GM21526 (cell line): ENCODE results near the gene IFT81.
"Not testable (repeated sequence)": the region's sequence is repeated elsewhere in the genome, so short reads cannot be mapped to it uniquely, and the experiment has no call there.

ENCODE experiments used
- ATAC-seq: cut with Tn5 transposase; IDR thresholded peaks from one replicate; pipeline ENCODE4 v1.9.1; 2021; ENCODE audit warnings: moderate library complexity; ENCODE audit not compliant: unreplicated experiment, low FRiP score

Gene IFT81

DNA sequence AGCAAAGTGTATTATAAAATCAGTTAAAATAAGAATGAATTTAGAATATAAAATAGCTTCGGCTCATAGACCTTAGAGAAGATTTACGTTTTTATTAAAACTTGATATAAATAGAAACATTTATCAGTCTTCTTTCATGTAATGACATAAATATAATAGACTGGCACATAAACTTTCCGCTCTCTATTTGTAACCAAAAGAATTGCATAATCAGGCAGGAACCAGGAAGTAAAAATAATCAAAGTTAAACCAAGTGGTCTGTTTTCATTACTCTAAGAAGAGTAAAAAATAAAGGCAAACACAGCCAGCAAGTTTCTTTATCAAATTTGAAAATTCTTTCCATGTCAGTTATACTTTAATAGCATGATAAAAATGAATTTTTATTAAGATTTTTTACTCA is 110.6 kb downstream of the IFT81 start:
- no peak for ATAC-seq

DNA sequence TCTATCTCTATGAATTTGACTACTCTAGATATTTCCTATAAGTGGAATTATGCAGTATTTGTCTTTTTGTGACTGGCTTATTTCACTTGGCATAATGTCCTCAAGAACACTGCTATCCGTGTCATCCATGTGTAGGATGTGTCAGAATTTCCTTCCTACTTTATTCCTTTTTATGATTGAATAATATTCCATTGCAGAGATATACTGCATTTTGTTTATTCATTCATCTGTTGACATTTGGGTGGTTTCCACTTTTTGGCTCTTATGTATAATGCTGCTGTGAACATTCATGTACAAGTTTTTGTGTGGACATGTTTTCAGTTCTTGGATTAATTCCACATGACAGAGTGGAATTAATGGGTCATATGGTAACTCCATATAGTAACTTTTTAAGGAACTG is 111.2 kb downstream of the IFT81 start:
- no peak for ATAC-seq

DNA sequence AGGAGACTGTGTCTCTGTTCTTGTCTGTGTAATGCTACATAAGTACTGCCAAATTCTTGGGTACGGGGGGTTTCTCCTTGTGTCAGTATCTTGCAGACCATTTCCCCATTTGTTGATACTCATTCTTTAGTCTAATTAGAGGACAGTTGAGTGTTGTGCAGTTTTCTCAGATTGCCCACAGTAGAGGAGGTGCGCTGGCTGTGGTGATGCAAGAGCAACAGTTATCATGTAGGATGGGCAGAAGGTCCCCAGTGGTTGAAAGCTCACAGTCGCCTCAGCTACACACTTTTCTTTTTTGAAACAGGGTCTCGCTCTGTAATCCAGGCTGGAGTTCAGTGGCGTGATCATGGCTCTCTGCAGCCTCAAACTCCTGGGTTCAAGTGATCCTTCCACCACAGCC is 119.1 kb downstream of the IFT81 start:
- no peak for ATAC-seq

DNA sequence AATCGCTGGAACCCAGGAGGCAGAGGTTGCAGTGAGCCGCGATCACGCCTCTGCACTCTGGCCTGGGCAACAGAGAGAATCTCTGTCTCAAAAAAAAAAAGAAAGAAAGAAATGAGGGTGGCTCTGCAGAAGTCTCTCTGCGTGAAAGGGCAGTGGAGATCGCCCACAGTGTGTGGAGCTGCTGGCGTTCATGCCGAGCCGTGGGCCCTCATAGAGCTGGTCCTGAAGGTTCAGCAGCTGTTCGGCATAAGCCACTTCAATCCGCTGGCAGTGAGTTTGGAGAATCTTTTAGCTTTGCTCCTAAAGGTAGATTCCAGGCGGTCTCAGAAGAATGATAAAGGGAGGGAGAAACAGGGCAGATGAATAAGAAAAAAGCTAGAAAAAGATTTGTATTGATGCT is 120.2 kb downstream of the IFT81 start:
- ATAC-seq = no peak

DNA sequence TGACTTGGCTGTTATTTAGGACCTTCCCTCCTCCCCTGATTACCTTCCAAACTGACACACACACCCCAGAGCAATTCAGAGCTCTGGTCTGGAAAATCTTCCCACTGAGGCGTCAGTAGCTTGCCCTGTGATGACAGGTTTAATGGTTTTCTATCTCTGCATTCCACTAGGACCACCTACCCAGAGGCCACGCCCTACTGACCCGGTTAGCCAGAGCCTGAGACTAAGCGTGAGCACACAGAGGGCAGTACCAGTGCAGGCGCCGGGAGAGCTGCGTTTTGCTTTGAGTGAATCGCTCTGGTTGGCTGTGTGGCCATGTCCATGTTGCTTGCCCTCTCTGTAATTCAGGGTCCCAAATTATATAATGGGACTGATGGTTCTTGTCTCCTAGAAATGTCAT is 120.7 kb downstream of the IFT81 start:
- ATAC-seq = no peak

DNA sequence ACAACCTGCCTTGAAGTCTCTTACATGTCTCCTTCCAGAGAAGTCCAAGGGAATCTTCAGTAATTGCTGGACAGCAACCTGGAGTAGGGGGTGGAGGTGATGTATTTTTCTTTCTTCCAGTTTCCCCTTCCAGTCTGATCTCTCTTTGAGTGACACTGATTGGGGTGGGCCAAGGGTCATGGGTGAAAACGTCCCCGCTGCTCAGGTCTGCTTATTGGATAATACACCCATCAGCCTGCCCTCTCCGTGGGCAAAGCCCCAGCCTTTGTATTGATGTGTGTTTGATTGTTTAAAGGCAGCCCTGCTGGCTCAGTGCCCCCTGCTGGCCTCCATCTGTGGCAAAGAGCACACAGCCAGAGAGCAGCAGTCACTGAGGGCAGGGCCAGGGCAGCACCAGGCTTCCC is 121.2 kb downstream of the IFT81 start:
- ATAC-seq = no peak

DNA sequence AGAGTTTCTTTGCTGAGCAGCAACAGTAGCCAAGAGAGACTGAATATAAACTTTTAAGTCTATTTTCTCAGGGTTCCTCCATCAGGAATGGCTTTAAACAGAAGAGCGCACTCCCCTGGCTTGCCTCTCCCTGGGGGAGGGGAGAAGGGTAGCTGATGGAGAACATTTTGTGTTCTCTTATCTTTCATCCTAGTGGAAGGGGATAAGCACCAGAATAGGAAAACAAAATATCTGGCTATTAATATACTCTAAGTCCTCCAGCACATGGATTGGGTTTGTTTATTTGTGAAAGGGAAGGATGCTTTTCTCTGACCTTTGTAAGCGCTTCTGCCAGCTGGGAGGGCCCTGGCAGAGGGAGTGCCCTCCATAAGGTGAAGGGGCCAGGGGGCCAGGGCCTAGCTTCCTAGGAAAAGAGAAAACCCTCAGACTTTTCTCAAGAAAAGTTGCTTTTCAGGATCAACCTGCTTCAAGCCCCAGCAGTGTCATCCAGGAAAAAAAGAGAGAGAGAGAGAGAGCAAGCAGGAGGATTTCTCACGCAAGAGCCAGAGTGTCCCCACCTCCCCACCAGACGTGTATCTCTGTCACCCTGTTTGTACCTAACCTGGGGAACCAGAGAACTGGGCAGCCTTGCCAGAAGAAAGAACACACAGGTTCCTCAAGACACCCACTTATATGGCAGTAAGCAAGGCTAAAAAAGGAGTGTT is 122.6 kb downstream of the IFT81 start:
- ATAC-seq = no peak

DNA sequence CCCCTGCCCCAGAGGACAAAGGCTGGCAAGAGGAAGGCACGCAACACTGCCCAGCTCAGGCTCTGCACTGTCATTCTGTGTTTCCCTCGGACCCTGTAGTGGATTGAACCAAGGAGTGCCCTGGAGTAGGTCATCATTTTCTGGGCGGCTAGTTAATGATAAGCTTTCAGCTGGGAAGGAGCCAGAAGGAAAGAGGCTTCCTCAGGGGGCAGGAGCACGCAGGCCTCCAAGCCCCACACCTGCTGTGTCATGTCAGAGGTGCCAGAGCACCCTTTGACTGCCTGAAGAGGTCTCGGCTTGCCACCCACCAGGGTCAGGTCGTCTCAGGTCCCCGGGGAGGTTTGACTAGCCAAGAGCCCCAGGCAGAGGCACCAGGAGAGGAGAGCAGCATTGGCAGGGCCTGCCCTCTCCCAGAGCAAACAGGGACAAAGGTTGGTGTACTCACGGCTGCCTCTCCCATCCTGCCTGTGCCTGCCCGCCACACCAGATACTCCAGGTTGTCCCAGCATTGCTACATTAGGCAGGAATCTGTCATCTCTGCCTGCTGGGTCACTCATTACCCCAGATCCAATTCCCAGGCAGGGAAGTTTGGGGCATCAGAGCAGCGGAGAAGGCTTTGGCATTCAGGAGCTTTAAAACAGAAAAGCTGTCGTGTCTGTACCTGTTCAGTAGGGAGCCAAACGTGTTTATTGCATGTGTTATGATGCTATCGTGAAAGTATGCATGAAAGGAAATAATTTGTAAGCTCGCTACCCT is 123.4 kb downstream of the IFT81 start:
- no peak for ATAC-seq

DNA sequence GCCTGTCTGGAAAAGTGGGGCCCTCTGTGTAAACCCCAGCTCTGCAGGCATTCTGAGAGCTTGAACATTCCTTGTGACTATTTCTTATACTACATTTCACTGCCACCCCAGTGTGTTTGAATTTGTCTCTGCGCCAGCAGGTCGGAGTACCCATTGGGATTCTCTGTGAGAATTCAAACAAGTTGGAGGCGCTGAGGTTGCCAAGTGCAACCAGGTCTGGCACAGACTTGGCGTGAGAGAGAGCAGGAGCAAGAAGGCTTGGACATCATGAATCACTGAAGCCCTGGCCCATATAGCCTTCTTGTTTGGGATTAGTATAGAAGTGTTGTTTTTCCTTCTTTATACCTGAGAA is 123.9 kb downstream of the IFT81 start:
- ATAC-seq = no peak

DNA sequence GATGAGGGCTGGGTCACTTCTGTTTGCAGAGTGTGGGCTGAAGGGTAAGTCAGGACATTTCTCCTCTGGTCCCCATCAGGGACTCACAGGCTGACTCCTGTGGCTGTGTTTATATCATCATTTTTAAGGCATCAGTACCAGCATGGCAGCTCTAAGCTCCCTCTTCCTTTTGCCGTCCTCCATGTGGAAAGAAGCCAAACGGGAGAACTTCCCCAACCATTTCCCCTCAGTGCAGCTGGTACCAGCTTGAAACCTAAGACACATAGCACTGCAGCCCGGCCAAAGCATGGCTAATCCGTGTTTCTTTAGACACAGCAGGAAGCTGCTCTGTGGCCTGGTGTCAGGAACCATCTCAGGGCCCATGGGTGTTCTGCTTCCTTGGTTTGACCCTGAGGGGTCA is 124.9 kb downstream of the IFT81 start:
- ATAC-seq = no peak

DNA sequence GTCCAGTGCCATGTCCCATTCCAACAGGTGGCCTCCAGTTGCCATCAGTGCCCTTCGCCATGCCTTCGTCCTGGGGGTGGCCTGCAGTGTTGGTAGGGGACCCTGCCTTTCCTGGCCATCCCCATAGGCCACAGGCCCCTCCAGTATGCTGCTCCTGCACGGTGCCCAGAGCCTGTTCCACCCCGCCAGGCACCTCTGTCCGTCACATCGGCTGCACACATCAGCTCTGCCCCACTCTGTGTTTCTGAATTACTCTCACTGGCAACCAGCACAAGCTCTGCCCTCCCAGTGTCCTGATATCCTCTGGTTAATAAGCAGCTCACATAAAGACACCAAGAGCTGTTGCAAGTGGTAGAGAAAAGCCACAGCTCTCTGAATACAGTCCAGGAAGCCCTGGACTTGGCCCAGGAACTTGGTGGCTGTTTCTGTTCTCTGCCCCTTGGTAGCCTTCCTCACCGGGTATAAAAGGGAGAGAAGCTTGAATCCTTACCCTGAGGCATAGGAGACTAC is 125.6 kb downstream of the IFT81 start:
- ATAC-seq = no peak

DNA sequence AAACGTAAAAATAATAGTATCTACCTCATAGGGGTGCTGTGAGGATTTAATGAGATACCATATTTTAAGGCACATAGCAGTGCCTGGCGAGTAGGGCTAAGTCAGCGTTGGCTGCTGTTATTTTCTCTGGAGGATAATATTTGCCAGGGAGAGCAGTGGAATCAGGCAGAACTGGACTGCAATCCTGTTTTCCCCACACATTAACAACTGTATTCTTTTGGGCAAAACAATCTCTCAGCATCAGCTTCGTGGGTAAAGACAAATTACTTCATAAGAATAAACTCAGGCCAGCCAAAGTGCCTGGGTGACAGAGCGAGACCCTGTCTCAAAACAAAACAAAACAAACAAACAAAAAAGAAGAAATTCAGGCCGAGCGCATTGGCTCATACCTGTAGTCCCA is 127.2 kb downstream of the IFT81 start:
- ATAC-seq = no peak

DNA sequence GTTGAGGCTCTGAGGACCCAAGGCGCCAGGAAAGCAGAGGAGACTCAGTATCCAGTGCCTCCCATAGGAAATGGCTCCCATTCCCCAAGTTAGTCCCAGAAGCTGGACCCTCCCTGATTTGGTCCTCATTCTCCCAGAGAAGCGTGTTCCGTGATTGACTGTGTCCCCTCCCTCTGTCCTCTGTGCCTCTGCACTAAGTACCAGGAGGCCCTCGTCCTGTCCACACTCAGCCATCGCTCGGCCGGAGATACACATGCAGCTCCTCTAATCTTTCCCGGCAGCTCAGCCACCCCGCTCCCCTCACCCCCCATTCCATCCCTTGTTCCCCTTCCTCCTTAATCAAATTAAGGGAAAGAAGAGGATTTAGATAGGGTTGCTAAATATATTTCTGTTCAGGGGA is 128.6 kb downstream of the IFT81 start:
- no peak for ATAC-seq

DNA sequence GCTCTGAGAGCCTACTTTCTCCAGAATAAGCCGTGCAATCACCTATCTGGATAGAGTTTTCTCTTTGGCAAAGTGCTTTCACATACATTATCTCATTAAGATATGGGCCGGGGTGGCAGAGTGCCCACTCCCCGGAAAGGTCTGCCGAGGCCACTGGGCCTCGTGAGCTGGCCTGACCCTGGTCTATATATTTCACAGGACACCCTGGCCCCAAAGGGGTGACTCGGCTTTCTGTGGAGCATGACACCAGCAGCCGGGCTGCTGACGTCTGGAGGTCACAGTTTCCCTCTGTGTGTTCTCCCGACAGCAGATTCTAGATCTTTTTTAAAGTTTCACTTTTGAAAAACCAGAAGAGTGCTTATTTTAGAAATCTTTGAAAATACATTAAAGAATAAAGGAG is 129.0 kb downstream of the IFT81 start:
- no peak for ATAC-seq

DNA sequence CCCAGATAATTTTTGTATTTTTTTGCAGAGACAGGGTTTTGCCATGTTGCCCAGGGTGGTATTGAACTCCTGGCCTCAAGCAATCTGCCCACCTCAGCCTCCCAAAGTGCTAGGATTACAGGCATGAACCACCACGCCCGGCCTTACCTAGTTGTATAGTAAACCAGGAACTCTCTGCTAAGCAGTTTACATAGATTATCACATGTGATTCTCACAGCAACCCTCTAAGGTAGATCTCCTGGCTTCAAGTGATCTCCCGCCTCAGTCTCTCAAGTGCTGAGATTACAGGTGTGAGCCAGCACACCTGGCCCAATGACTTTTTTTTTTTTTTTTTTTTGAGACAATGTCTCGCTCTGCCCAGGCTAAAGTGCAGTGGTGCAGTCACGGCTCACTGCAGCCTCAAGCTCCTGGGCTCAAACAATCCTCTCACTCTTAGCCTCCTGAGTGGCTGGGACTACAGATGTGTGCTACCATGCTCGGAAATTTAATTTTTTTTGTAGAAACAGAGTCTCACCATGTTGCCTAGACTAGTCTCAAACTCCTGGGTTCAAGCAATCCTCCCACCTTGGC is 130.9 kb downstream of the IFT81 start:
- no peak for ATAC-seq

DNA sequence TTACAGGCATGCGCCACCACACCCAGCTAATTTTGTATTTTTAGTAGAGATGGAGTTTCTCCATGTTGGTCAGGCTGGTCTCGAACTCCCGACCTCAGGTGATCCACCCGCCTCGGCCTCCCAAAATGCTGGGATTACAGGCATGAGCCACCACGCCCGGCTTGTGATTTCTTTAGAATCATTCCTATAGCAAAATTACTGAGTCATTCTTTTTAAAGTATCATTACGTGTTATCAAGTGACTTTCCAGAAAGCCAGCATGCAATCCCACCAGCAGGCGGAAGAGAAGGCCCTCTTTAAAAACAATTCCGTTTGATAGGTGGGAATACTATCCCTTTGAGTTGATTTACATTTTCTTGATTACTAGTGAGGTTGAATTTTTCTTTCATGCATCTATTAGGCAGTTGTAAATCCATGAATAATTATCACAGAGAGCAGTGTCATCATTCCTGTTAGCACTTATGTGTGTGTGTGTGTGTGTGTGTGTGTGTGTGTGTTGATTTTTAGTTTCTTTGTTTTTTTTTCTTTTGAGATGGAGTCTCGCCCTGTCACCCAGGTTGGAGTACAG is 131.8 kb downstream of the IFT81 start:
- not testable (repeated sequence) for ATAC-seq

DNA sequence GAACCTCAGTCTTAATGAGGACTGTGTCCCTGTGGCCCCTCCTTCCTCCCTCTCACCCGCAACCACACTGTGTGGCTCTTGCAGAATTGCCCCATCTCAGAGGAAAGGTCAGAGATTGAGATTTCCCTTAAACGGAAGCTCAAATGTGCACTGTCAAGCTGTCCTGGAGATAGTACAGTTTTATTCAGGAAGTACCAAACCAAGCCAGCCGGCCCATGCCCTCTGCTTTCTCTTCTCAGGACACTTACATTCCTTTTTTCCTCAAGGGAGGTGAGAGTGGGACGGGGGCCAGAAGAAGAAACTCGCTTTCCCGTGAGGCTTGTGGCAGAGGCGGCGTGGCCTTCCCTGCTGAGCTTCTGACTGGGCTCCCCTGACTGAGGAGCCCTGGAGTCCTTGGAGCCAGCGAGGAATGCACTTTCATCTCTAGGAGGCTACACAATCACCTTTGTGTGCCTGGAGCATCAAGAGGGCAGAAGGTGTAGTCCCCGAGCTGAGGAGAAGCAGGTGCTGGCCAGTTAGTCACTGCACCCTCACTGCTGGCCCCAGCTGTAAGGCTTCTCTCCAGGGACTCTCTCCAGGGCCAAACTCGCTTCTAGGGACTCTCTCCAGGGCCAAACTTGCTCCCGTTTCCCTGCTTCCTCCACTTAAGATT is 132.7 kb downstream of the IFT81 start:
- no peak for ATAC-seq

DNA sequence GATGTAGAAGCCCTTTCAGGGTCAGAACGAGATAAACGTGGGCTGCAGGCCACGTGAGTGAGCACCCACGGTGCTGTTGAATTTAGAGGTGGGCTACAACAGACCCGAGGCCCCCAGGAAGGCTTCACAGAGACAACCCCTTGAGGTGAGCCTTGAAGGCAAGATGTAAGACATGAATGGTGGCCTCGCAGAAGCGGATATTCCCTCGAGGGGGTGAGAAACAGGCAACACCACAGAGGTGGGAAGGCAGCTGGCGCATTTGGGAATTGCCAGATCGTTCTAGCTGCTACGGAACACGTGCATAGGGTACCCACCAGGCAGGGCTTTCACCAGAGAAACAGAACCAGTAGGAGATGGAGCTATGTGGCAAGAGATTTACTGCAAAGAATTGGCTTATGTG is 134.3 kb downstream of the IFT81 start:
- no peak for ATAC-seq

DNA sequence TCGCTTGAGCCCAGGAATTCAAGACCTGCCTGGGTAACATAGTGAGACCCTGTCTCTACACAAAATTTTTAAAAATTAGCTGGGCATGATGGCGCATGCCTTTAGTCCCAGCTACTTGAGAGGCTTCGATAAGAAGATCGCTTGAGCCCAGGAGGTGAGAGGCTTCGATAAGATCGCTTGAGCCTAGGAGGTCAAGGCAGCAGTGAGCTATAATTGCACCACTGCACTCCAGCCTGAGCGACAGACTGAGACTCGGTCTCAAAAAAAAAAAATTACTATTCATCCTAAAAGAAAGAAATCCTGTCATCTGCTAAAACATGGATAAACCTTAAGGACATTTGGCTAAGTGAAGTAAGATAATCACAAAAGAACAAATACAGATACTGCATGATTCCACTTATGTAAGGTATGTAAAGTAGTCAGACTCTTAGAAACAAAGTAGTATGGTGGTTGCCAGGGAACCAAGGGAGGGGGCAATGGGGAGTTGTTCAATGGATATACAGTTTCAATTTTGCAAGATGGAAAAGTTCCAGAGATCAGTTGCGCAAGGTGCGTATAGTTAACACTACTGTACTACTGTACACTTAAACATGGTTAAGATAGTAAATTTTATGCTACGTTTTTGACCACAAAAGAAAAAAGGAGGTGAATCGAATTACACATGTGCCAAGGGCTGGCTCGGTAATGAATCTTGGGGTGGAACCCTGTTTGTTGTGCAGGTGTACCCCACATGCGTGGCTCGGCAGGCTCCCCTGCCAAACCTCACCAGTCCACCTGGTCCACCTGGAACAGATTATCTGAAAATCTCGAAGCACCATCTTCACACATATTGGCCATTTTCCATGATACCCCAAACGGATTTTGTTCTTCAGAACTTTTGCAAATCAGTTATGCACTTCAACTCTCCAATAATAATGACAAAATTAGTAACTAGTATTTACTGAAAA is 138.6 kb downstream of the IFT81 start:
- no peak for ATAC-seq

DNA sequence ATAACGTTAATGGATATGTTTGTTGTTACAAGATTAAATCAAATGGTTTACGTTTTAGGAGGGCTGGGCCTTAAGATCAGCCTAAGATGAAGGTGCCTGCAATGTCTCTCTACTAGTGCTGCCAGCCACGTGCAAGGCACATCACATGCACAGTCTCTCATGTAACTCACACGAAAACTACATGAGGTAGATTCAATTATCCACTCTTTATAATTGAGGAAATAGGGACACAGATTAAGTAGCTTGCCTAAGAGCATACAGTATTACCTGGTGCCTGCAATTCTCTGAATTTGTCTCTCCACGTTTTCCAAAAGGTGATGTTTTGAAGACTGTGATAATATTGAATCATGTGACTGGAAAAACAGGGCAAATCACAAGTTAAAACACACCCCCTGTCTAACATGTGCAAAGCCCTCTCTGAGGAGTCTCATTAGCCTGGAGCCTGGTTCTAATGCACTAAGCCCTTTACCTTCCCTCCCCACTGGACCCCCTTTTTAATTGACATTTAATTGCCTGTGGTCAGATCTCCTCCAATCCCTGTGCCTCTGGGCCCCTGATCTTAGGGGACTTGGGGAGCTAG is 142.3 kb downstream of the IFT81 start:
- ATAC-seq = no peak
